ENCODE data around the gene CSNK1G2.
A peak's percentile ranks its signal among the peaks of the same experiment; 100 is the strongest.

The CSNK1G2 gene

GRCh38 chr19:1991018-1991913 is 50.3 kb downstream of the CSNK1G2 start:
- DNase-seq = no peak

- no peak for DNase-seq
Measured at GRCh38 chr19:1992759-1993260, 51.8 kb downstream of the CSNK1G2 start.

- no peak for DNase-seq
Measured at GRCh38 chr19:1997353-1998233, 56.6 kb downstream of the CSNK1G2 start.

- no peak for DNase-seq
Measured at GRCh38 chr19:1998712-1999708, 58.0 kb downstream of the CSNK1G2 start.

- DNase-seq = no peak
Measured at GRCh38 chr19:1999856-2000515, 59.0 kb downstream of the CSNK1G2 start.

- no peak for DNase-seq
Measured at GRCh38 chr19:2003874-2004273, 62.9 kb downstream of the CSNK1G2 start.

- no peak for DNase-seq
Measured at GRCh38 chr19:2010135-2010668, 69.2 kb downstream of the CSNK1G2 start.

- no peak for DNase-seq
Measured at GRCh38 chr19:2011169-2011568, 70.2 kb downstream of the CSNK1G2 start.

GRCh38 chr19:2012941-2013682 is 72.1 kb downstream of the CSNK1G2 start:
- DNase-seq = no peak

- no peak for DNase-seq
Measured at GRCh38 chr19:2013683-2013961, 72.7 kb downstream of the CSNK1G2 start.

- no peak for DNase-seq
Measured at GRCh38 chr19:2014131-2014571, 73.2 kb downstream of the CSNK1G2 start.

GRCh38 chr19:2014731-2015607 is 74.0 kb downstream of the CSNK1G2 start:
- DNase-seq = peak; percentile 78

- peak; percentile 93 for DNase-seq
Measured at GRCh38 chr19:2015608-2015950, 74.6 kb downstream of the CSNK1G2 start, which contains the start of gene BTBD2. TSS of gene BTBD2 (minus strand) at chr19:2015714. CDS start at chr19:2015703, 11 bp downstream.

- DNase-seq = peak; percentile 91
Measured at GRCh38 chr19:2016041-2016807, 75.3 kb downstream of the CSNK1G2 start.

- DNase-seq = no peak
Measured at GRCh38 chr19:2018752-2019151, 77.8 kb downstream of the CSNK1G2 start.

GRCh38 chr19:2021453-2022140 is 80.6 kb downstream of the CSNK1G2 start:
- DNase-seq = peak; percentile 26

- no peak for DNase-seq
Measured at GRCh38 chr19:2022289-2022688, 81.3 kb downstream of the CSNK1G2 start.

GRCh38 chr19:2026770-2027169 is 85.8 kb downstream of the CSNK1G2 start:
- DNase-seq = no peak

All from NCI-H69 (cell line).